ENCODE measurements around the gene ATP6V1G2. TPM values are rescaled to one million over a fixed set of nuclear protein-coding genes. Genes with fewer than 3 reads are reported as not detected.
"Not testable (repeated sequence)": the region's sequence is repeated elsewhere in the genome, so short reads cannot be mapped to it uniquely, and the experiment has no call there.

ATP6V1G2 gene
- total and polyA plus RNA-seq, 4 donors, result 0.28 to 1.5 (median 0.52) TPM

DNA sequence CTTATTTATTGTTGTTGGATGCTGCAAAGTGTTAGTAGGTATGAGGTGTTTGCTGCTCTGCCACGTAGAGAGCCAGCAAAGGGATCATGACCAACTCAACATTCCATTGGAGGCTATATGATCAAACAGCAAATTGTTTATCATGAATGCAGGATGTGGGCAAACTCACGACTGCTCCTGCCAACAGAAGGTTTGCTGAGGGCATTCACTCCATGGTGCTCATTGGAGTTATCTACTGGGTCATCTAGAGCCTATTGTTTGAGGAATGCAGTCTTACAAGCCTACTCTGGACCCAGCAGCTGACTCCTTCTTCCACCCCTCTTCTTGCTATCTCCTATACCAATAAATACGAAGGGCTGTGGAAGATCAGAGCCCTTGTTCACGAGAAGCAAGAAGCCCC lies 36.4 kb downstream of the ATP6V1G2 start:
- H3K27me3 ChIP-seq (ENCODE audit: control insufficient read depth in 3 of 3, insufficient read depth in 3 of 3, low read length in 2 of 3), result peaks cover 0 to 8% (median 0%) of the 10 kb centered on the region in 3 donors
- TF ChIP-seq, protein P1, sequence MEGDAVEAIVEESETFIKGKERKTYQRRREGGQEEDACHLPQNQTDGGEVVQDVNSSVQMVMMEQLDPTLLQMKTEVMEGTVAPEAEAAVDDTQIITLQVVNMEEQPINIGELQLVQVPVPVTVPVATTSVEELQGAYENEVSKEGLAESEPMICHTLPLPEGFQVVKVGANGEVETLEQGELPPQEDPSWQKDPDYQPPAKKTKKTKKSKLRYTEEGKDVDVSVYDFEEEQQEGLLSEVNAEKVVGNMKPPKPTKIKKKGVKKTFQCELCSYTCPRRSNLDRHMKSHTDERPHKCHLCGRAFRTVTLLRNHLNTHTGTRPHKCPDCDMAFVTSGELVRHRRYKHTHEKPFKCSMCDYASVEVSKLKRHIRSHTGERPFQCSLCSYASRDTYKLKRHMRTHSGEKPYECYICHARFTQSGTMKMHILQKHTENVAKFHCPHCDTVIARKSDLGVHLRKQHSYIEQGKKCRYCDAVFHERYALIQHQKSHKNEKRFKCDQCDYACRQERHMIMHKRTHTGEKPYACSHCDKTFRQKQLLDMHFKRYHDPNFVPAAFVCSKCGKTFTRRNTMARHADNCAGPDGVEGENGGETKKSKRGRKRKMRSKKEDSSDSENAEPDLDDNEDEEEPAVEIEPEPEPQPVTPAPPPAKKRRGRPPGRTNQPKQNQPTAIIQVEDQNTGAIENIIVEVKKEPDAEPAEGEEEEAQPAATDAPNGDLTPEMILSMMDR (IDR thresholded peaks at IDR 0.05; ENCODE audit: control extremely low read depth, extremely low read depth), result no peak
- H3K27ac ChIP-seq (ENCODE audit: low read depth in 1 of 2, low read length in 1 of 2), result no peak overlapping the region
- DNase-seq, result no peak
- ATAC-seq (ENCODE audit: insufficient read depth, low FRiP score), result no peak
- peaks cover 0 to 28% (median 0%) of the 10 kb centered on the region in 4 donors for H3K36me3 ChIP-seq (ENCODE audit: control insufficient read depth in 4 of 4, insufficient read depth in 4 of 4, low read length in 4 of 4)
- H3K9me3 ChIP-seq (ENCODE audit: control insufficient read depth in 4 of 4, insufficient read depth in 3 of 4, low read length in 3 of 4), result no peaks in the 10 kb centered on the region
- WGBS, 2 donors, result 66 to 74% methylated on average over 4 of the region's 4 CpGs
- H3K4me1 ChIP-seq (ENCODE audit: control insufficient read depth in 5 of 5, insufficient read depth in 5 of 5, low read length in 5 of 5), result no peaks in the 10 kb centered on the region
- H3K4me3 ChIP-seq, result no peak overlapping the region
- no peak overlapping the region for H3K9ac ChIP-seq (ENCODE audit: insufficient read depth in 1 of 2, low read length in 2 of 2)

- H3K4me3 ChIP-seq; H3K9me3 ChIP-seq (ENCODE audit: control insufficient read depth in 4 of 4, insufficient read depth in 3 of 4, low read length in 3 of 4); H3K4me1 ChIP-seq (ENCODE audit: control insufficient read depth in 5 of 5, insufficient read depth in 5 of 5, low read length in 5 of 5); H3K27me3 ChIP-seq (ENCODE audit: control insufficient read depth in 3 of 3, insufficient read depth in 3 of 3, low read length in 2 of 3); H3K9ac ChIP-seq (ENCODE audit: insufficient read depth in 1 of 2, low read length in 2 of 2); H3K27ac ChIP-seq (ENCODE audit: low read depth in 1 of 2, low read length in 1 of 2); DNase-seq; ATAC-seq (ENCODE audit: insufficient read depth, low FRiP score): not testable (repeated sequence)
- H3K36me3 ChIP-seq (ENCODE audit: control insufficient read depth in 4 of 4, insufficient read depth in 4 of 4, low read length in 4 of 4), result peaks cover 0 to 28% (median 0%) of the 10 kb centered on the region in 4 donors
- WGBS, 2 donors, result 43 to 48% methylated on average over 2 of the region's 2 CpGs
Measured at GRCh38 chr6:31509036-31509435, 37.4 kb downstream of the ATP6V1G2 start.

DNA sequence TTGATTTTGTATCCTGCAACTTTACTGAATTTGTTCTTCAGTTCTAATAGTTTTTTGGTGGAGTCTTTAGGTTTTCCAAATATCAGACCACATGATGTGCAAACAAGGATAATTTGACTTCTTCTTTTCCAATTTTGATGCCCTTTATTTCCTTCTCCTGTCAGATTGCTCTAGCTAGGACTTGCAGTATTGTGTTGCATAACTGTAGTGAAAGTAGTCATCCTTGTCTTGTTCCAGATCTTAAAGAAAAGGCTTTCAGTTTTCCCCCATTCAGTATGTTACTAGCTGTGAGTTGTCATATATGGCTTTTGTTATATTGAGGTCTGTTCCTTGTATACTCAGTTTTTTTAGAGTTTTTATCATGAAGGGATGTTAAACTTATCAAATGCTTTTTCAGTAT lies 43.8 kb downstream of the ATP6V1G2 start:
- Histone ChIP-seq H3K4me3 (no peak overlapping the region), H3K27ac (ENCODE audit: low read depth in 1 of 2, low read length in 1 of 2) (no peak overlapping the region), H3K9me3 (ENCODE audit: control insufficient read depth in 4 of 4, insufficient read depth in 3 of 4, low read length in 3 of 4) (no peaks in the 10 kb centered on the region), H3K4me1 (ENCODE audit: control insufficient read depth in 5 of 5, insufficient read depth in 5 of 5, low read length in 5 of 5) (peaks cover 0 to 7% (median 2%) of the 10 kb centered on the region in 5 donors), H3K27me3 (ENCODE audit: control insufficient read depth in 3 of 3, insufficient read depth in 3 of 3, low read length in 2 of 3) (peaks cover 0 to 60% (median 14%) of the 10 kb centered on the region in 3 donors), H3K9ac (ENCODE audit: insufficient read depth in 1 of 2, low read length in 2 of 2) (no peak overlapping the region), H3K36me3 (ENCODE audit: control insufficient read depth in 4 of 4, insufficient read depth in 4 of 4, low read length in 4 of 4) (peaks cover 0 to 14% (median 0%) of the 10 kb centered on the region in 4 donors)
- no peak for DNase-seq
- TF ChIP-seq, protein P1 (IDR thresholded peaks at IDR 0.05; ENCODE audit: control extremely low read depth, extremely low read depth), result no peak
- ATAC-seq (ENCODE audit: insufficient read depth, low FRiP score), result no peak

- WGBS, 2 donors, result 100% methylated on average over 1 of the region's 2 CpGs
- not testable (repeated sequence) for H3K36me3 ChIP-seq (ENCODE audit: control insufficient read depth in 4 of 4, insufficient read depth in 4 of 4, low read length in 4 of 4); ATAC-seq (ENCODE audit: insufficient read depth, low FRiP score); DNase-seq; H3K4me1 ChIP-seq (ENCODE audit: control insufficient read depth in 5 of 5, insufficient read depth in 5 of 5, low read length in 5 of 5); H3K9me3 ChIP-seq (ENCODE audit: control insufficient read depth in 4 of 4, insufficient read depth in 3 of 4, low read length in 3 of 4); H3K27ac ChIP-seq (ENCODE audit: low read depth in 1 of 2, low read length in 1 of 2); H3K9ac ChIP-seq (ENCODE audit: insufficient read depth in 1 of 2, low read length in 2 of 2); H3K4me3 ChIP-seq
- peaks cover 0 to 78% (median 23%) of the 10 kb centered on the region in 3 donors for H3K27me3 ChIP-seq (ENCODE audit: control insufficient read depth in 3 of 3, insufficient read depth in 3 of 3, low read length in 2 of 3)
Measured at GRCh38 chr6:31499648-31500047, 46.8 kb downstream of the ATP6V1G2 start.

Data from lung (tissue), 12 donors.